CD4-positive, alpha-beta T cell treated with Interleukin-12 subunit alpha and Interleukin-12 subunit beta, for 1 hour (primary cell): ENCODE measurements around the gene ENAH.
"Not testable (repeated sequence)": the region's sequence is repeated elsewhere in the genome, so short reads cannot be mapped to it uniquely, and the experiment has no call there.

Experiments
- DNase-seq: peaks from one replicate; pipeline ENCODE4 v3.0.0-alpha.2; 2020

ENAH gene

GRCh38 chr1:225674381-225674780, 21.5 kb upstream of the ENAH start:
- DNase-seq, result no peak

GRCh38 chr1:225670806-225671733, 18.1 kb upstream of the ENAH start:
- no peak for DNase-seq

GRCh38 chr1:225670356-225670755, 17.4 kb upstream of the ENAH start:
- DNase-seq, result no peak

- no peak for DNase-seq
Measured at GRCh38 chr1:225668222-225668621, 15.3 kb upstream of the ENAH start.

- no peak for DNase-seq
Measured at GRCh38 chr1:225667362-225667761, 14.4 kb upstream of the ENAH start.

GRCh38 chr1:225666495-225666894, 13.6 kb upstream of the ENAH start:
- DNase-seq, result no peak

- DNase-seq, result no peak
Measured at GRCh38 chr1:225664762-225665161, 11.8 kb upstream of the ENAH start.

GRCh38 chr1:225662155-225662554, 9.2 kb upstream of the ENAH start:
- no peak for DNase-seq

- DNase-seq, result no peak
Measured at GRCh38 chr1:225660544-225660946, 7.6 kb upstream of the ENAH start.

- no peak for DNase-seq
Measured at GRCh38 chr1:225658041-225658440, 5.1 kb upstream of the ENAH start.

- no peak for DNase-seq
Measured at GRCh38 chr1:225657462-225657989, 4.6 kb upstream of the ENAH start.

- DNase-seq, result not testable (repeated sequence)
Measured at GRCh38 chr1:225656259-225656655, 3.3 kb upstream of the ENAH start.

GRCh38 chr1:225655509-225656258, 2.8 kb upstream of the ENAH start:
- no peak for DNase-seq

GRCh38 chr1:225654688-225655508, 2.0 kb upstream of the ENAH start:
- DNase-seq, result no peak

- no peak for DNase-seq
Measured at GRCh38 chr1:225654277-225654597, 1.3 kb upstream of the ENAH start.

- no peak for DNase-seq
Measured at GRCh38 chr1:225653463-225654276, 747 bp upstream of the ENAH start.

- no peak for DNase-seq
Measured at GRCh38 chr1:225651872-225652728, 823 bp downstream of the ENAH start.

GRCh38 chr1:225651376-225651871, 1.5 kb downstream of the ENAH start:
- no peak for DNase-seq

- DNase-seq, result no peak
Measured at GRCh38 chr1:225650179-225650578, 2.7 kb downstream of the ENAH start.

GRCh38 chr1:225645194-225645895, 7.6 kb downstream of the ENAH start:
- no peak for DNase-seq
